Retinal pigment epithelial cell (primary cell): ENCODE data around the gene ZNF469.

ENCODE experiments used
- DNase-seq: peaks from one replicate; pipeline ENCODE4 v3.0.0-alpha.2; 2010; ENCODE audit warnings: low read depth
- H3K4me3 ChIP-seq: 2 replicates; pipeline ENCODE4 v1.5.1; 2011; ENCODE audit warnings: mild to moderate bottlenecking, low read length, control low read depth, moderate library complexity
- CTCF ChIP-seq: conservative IDR thresholded peaks from 2 replicates; pipeline ENCODE4 v1.5.1; 2011; ENCODE audit warnings: low read depth, low read length, control low read depth, inconsistent platforms

ZNF469 gene

DNA sequence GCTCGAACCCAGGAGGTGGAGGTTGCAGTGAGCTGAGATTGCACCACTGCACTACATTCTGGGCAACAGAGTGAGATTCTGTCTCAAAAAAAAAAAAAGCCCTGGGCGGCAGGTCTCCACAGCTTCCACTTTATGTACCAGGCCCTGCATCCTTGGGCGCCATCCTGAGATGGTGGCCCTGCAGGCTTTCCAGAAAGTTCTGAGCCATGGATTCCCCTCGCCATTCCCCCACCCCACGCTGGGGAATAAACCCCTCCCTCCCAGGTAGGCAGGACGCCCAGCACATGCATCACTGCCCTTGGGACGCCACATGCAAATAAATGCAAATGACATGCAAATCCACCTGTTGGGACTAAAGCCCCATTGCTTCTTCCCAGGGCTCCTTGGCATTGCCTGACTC lies 13.8 kb upstream of the ZNF469 start:
- no peak overlapping the region for H3K4me3 ChIP-seq
- no peak for DNase-seq
- no peak for TF ChIP-seq CTCF

GRCh38 chr16:88369447-88370008 lies 13.2 kb upstream of the ZNF469 start:
- DNase-seq, result no peak
- H3K4me3 ChIP-seq, result no peak overlapping the region
- TF ChIP-seq CTCF, result no peak

DNA sequence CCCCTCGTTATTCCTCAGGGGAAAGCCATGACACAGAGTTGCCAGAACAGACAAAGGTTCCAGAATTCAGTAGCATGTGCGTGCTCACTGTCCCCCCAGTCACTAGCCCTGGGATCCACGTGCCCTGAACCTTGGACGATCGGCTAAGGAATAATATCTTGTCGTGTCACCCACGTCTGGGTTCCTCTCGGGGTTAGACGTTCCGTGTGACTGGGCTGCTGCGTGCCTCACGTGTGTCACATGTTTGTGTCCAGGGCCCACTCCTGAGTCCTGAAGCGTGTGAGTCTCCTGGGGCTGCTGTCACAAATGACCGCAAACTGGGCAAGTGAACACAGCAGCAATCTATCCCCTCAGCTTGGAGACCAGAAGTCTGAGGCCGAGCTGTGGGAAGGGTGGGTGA lies 12.4 kb upstream of the ZNF469 start:
- TF ChIP-seq CTCF, result no peak

GRCh38 chr16:88372522-88372921 lies 10.2 kb upstream of the ZNF469 start:
- TF ChIP-seq CTCF, result no peak
- H3K4me3 ChIP-seq, result no peak overlapping the region
- DNase-seq, result no peak

More for the DNA sequence above, 12.4 kb upstream of the ZNF469 start:
- H3K4me3 ChIP-seq, result no peak overlapping the region
- DNase-seq, result no peak

GRCh38 chr16:88373211-88373610 lies 9.5 kb upstream of the ZNF469 start:
- no peak for TF ChIP-seq CTCF
- no peak for DNase-seq
- no peak overlapping the region for H3K4me3 ChIP-seq

DNA sequence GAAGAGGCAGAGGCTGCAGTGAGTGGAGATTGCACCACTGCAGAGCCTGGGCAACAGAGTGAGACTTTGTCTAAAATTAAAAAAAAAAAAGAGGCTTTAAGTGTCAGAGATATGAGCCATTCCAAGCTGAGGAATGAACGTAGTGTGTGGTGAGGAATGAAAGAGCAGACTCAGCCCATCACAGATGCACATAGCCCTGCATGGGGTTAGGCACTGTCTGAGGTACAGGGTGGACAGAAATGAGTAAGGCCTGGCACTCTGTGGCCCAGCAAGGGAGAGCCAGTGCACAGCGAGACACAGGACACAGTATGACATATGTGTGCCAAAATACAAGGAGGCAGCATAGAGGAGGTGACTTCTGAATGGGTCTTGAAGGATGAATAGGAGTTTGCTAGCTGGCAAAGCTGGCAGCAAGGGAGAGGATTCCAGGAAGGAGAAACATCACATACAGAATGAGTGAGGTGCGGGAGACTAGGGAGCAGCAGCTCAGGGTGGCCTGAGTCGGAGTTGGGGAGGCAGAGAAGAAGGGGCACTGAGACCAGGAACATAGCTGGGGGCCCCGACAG lies 8.7 kb upstream of the ZNF469 start:
- DNase-seq, result no peak
- TF ChIP-seq CTCF, result no peak
- H3K4me3 ChIP-seq, result no peak overlapping the region

DNA sequence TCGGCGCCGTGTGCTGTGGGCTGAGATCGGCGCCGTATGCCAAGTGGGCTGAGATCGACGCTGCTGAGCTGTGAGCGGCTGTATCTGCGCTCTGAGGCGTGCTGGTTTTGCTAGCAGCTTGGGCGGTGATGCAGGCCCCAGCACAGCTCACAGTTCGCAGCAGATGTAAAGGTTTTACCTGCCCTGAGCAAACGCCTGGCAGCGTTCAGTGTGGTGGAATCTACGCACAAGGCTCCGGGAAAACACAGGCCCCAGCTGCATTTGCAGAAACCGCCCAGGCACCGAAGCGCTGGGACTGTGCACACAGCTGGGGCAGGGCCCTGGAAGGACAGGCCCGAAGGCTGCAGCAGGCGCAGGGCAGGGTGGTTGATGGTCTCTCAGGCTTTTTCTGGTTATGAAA lies 8.0 kb upstream of the ZNF469 start:
- no peak overlapping the region for H3K4me3 ChIP-seq
- no peak for TF ChIP-seq CTCF

More for the DNA sequence above, 8.0 kb upstream of the ZNF469 start:
- DNase-seq, result no peak
